SK-N-SH treated with all-trans-retinoic acid at 6 μM for 48 hours (cell line): ENCODE results near the gene OPN1MW3.

ENCODE experiments used
- ATAC-seq: fragments of 200-7000 bp; cut with Tn5 transposase; 3 replicates; pipeline ENCODE4 v1.9.1; 2020; ENCODE audit warnings: mild to moderate bottlenecking, moderate library complexity
- BACH2 ChIP-seq: fragments of 250-450 bp; sonication (Bioruptor Pico); IDR thresholded peaks from 2 replicates; pipeline ENCODE4 v1.9.0; 2021; ENCODE audit warnings: mild to moderate bottlenecking, borderline replicate concordance
- CSDC2 ChIP-seq: fragments of 250-450 bp; sonication (Bioruptor Pico); IDR thresholded peaks from 2 replicates; pipeline ENCODE4 v1.5.0; 2020; ENCODE audit warnings: mild to moderate bottlenecking, moderate library complexity
- CSRNP3 ChIP-seq: fragments of 250-450 bp; sonication (Bioruptor Pico); IDR thresholded peaks from 2 replicates; pipeline ENCODE4 v1.5.1; 2021; ENCODE audit warnings: mild to moderate bottlenecking, moderate library complexity
- ESRRG ChIP-seq: fragments of 250-450 bp; sonication (Bioruptor Pico); IDR thresholded peaks from 2 replicates; pipeline ENCODE4 v1.6.1; 2021; ENCODE audit warnings: mild to moderate bottlenecking
- GLIS3 ChIP-seq: fragments of 250-450 bp; sonication (Bioruptor Pico); IDR thresholded peaks from 2 replicates; pipeline ENCODE4 v1.5.0; 2020; ENCODE audit warnings: mild to moderate bottlenecking, moderate library complexity
- OSR1 ChIP-seq: fragments of 250-450 bp; sonication (Bioruptor Pico); IDR thresholded peaks from 2 replicates; pipeline ENCODE4 v1.8.0; 2022; ENCODE audit warnings: moderate library complexity, mild to moderate bottlenecking, inconsistent platforms
- PPARA ChIP-seq: fragments of 250-450 bp; sonication (Bioruptor Pico); IDR thresholded peaks from 2 replicates; pipeline ENCODE4 v1.5.0; 2020; ENCODE audit warnings: mild to moderate bottlenecking, borderline replicate concordance
- RARB ChIP-seq: fragments of 250-450 bp; sonication (Bioruptor Pico); IDR thresholded peaks from 2 replicates; pipeline ENCODE4 v1.8.0; 2021; ENCODE audit warnings: mild to moderate bottlenecking, moderate library complexity
- TCF4 ChIP-seq: fragments of 250-450 bp; sonication (Bioruptor Pico); IDR thresholded peaks from 2 replicates; pipeline ENCODE4 v1.8.0; 2021; ENCODE audit warnings: mild to moderate bottlenecking, moderate library complexity, borderline replicate concordance
- TOX ChIP-seq: fragments of 250-450 bp; sonication (Bioruptor Pico); IDR thresholded peaks from 2 replicates; pipeline ENCODE4 v1.8.0; 2021; ENCODE audit warnings: mild to moderate bottlenecking, moderate library complexity, borderline replicate concordance
- ZFP3 ChIP-seq: fragments of 250-450 bp; sonication (Bioruptor Pico); IDR thresholded peaks from 2 replicates; pipeline ENCODE4 v1.5.0; 2020; ENCODE audit warnings: mild to moderate bottlenecking, moderate library complexity
- ZFP30 ChIP-seq: fragments of 450-650 bp; formaldehyde crosslinking; IDR thresholded peaks from 2 replicates; pipeline ENCODE4 v1.5.0; 2022; ENCODE audit warnings: mild to moderate bottlenecking, moderate library complexity
- ZNF565 ChIP-seq: fragments of 450-650 bp; formaldehyde crosslinking; conservative IDR thresholded peaks from 2 replicates; pipeline ENCODE4 v1.5.0; 2020; ENCODE audit warnings: low read depth, mild to moderate bottlenecking, moderate library complexity
- ZNF70 ChIP-seq: fragments of 450-650 bp; formaldehyde crosslinking; IDR thresholded peaks from 2 replicates; pipeline ENCODE4 v1.5.0; 2020; ENCODE audit warnings: mild to moderate bottlenecking, moderate library complexity
- ZNF8 ChIP-seq: fragments of 450-650 bp; formaldehyde crosslinking; IDR thresholded peaks from 2 replicates; pipeline ENCODE4 v1.5.0; 2020; ENCODE audit warnings: mild to moderate bottlenecking, moderate library complexity
- TF ChIP-seq, protein P1 (sequence below): fragments of 250-450 bp; sonication (Bioruptor Pico); IDR thresholded peaks from 2 replicates; pipeline ENCODE4 v1.5.1; 2020; ENCODE audit warnings: low read depth, mild to moderate bottlenecking, moderate library complexity
- TF ChIP-seq, protein P2 (sequence below): fragments of 250-450 bp; sonication (Bioruptor Pico); IDR thresholded peaks from 2 replicates; pipeline ENCODE4 v1.8.0; 2021; ENCODE audit warnings: low read depth, mild to moderate bottlenecking, moderate library complexity, borderline replicate concordance
- TF ChIP-seq, protein P3 (sequence below): fragments of 250-450 bp; sonication (Bioruptor Pico); IDR thresholded peaks from 2 replicates; pipeline ENCODE4 v1.8.0; 2020; ENCODE audit warnings: mild to moderate bottlenecking, moderate library complexity, borderline replicate concordance

The OPN1MW3 gene

GRCh38 chrX:154309041-154309775 is 51.8 kb downstream of the OPN1MW3 start (continued):
- TF ChIP-seq, protein P1, sequence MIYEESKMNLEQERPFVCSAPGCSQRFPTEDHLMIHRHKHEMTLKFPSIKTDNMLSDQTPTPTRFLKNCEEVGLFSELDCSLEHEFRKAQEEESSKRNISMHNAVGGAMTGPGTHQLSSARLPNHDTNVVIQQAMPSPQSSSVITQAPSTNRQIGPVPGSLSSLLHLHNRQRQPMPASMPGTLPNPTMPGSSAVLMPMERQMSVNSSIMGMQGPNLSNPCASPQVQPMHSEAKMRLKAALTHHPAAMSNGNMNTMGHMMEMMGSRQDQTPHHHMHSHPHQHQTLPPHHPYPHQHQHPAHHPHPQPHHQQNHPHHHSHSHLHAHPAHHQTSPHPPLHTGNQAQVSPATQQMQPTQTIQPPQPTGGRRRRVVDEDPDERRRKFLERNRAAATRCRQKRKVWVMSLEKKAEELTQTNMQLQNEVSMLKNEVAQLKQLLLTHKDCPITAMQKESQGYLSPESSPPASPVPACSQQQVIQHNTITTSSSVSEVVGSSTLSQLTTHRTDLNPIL (CRISPR knock-in tag): no peak
- no peak for TF ChIP-seq GLIS3 (CRISPR knock-in tag)
- no peak for TF ChIP-seq ZFP30 (CRISPR knock-in tag)
- TF ChIP-seq CSRNP3 (CRISPR knock-in tag): no peak
- TF ChIP-seq ZNF565 (CRISPR knock-in tag): no peak
- no peak for TF ChIP-seq TOX (CRISPR knock-in tag)

DNA sequence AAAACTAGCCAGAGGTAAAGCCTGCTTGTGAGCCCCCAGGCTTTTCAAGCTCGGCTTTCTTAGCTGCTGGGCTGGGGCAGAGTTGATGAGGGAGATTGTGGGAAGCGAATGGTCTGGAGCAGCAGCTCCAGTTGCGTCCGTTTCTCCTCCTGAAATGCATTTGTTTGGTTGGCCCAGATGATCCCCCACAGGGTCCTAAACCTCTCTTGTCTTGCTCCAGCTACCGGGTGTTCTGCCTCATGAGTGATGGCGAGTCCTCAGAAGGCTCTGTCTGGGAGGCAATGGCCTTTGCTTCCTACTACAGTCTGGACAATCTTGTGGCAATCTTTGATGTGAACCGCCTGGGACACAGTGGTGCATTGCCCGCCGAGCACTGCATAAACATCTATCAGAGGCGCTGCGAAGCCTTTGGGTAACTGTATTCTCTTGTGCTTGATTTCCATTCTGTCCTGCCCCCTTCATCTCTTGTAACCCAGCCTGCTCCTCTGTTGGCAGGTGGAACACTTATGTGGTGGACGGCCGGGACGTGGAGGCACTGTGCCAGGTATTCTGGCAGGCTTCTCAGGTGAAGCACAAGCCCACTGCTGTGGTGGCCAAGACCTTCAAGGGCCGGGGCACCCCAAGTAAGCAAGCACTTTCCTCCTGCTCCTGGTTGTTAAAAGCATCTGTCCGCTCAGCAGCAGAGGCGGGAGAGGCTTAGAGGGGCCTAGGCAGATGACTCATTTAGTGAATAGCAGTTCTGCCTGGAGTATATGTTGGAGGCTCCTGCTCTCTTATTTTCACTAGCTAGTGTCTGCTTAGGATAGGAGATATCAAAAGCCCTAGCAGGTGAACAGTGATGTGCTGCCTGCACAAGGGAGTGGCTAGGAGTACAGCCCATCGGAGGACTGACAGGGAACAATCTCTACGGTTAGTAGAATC is 53.5 kb downstream of the OPN1MW3 start:
- no peak for TF ChIP-seq ESRRG
- TF ChIP-seq, protein P1 (CRISPR knock-in tag): no peak
- peak; percentile 15; the same call in 1 of the 3 replicates for ATAC-seq

DNA sequence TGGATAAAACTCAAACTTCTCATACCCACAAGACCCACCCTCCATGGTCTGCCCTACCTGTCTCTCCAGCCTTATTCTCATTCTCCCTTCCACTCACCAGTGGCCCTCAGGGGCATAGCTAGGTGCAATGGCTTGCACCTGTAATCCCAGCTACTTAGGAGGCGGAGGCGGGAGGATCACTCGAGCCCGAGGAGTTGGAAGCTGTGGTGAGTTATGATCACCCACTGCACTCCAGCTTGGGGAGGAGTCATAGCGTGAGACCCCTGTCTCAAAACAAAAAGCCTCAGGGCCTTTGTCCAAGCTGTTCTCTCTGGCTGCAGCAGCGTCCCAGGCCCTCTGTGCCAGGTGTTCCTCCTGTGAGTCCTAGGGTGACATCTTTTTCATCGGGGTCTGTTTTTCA is 54.7 kb downstream of the OPN1MW3 start:
- TF ChIP-seq, protein P2, sequence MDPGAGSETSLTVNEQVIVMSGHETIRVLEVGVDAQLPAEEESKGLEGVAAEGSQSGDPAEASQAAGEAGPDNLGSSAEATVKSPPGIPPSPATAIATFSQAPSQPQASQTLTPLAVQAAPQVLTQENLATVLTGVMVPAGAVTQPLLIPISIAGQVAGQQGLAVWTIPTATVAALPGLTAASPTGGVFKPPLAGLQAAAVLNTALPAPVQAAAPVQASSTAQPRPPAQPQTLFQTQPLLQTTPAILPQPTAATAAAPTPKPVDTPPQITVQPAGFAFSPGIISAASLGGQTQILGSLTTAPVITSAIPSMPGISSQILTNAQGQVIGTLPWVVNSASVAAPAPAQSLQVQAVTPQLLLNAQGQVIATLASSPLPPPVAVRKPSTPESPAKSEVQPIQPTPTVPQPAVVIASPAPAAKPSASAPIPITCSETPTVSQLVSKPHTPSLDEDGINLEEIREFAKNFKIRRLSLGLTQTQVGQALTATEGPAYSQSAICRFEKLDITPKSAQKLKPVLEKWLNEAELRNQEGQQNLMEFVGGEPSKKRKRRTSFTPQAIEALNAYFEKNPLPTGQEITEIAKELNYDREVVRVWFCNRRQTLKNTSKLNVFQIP (CRISPR knock-in tag): no peak
- TF ChIP-seq, protein P3, sequence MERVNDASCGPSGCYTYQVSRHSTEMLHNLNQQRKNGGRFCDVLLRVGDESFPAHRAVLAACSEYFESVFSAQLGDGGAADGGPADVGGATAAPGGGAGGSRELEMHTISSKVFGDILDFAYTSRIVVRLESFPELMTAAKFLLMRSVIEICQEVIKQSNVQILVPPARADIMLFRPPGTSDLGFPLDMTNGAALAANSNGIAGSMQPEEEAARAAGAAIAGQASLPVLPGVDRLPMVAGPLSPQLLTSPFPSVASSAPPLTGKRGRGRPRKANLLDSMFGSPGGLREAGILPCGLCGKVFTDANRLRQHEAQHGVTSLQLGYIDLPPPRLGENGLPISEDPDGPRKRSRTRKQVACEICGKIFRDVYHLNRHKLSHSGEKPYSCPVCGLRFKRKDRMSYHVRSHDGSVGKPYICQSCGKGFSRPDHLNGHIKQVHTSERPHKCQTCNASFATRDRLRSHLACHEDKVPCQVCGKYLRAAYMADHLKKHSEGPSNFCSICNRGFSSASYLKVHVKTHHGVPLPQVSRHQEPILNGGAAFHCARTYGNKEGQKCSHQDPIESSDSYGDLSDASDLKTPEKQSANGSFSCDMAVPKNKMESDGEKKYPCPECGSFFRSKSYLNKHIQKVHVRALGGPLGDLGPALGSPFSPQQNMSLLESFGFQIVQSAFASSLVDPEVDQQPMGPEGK: no peak
- TF ChIP-seq ESRRG (no peak), PPARA (CRISPR knock-in tag) (no peak), ZFP30 (CRISPR knock-in tag) (no peak), TOX (CRISPR knock-in tag) (no peak), ZFP3 (no peak), CSRNP3 (CRISPR knock-in tag) (no peak), CSDC2 (CRISPR knock-in tag) (no peak), ZNF70 (CRISPR knock-in tag) (no peak), ZNF8 (CRISPR knock-in tag) (no peak), BACH2 (CRISPR knock-in tag) (no peak), OSR1 (CRISPR knock-in tag) (no peak), RARB (no peak), TCF4 (CRISPR knock-in tag) (no peak), GLIS3 (CRISPR knock-in tag) (no peak)
- TF ChIP-seq, protein P1 (CRISPR knock-in tag): no peak
- TF ChIP-seq, all 23 proteins: peak for 0
- no peak for ATAC-seq
